Upper lobe of right lung (tissue), 1 donor: ENCODE results near the gene SSX2B. TPM values are rescaled to one million over a fixed set of nuclear protein-coding genes. Genes with fewer than 3 reads are reported as not detected.
"Not testable (repeated sequence)": the region's sequence is repeated elsewhere in the genome, so short reads cannot be mapped to it uniquely, and the experiment has no call there.

Source experiments
- ATAC-seq: fragments of 200-7000 bp; cut with Tn5 transposase; one replicate; pipeline ENCODE4 v1.9.1; 2020; ENCODE audit warnings: mild to moderate bottlenecking, moderate library complexity
- DNase-seq: peaks from one replicate; pipeline ENCODE4 v3.0.0-alpha.2; 2020
- H3K27ac ChIP-seq: fragments of 200-600 bp; one replicate; pipeline ENCODE4 v1.8.0; 2022
- H3K27me3 ChIP-seq: fragments of 200-600 bp; one replicate; pipeline ENCODE4 v1.8.0; 2022; ENCODE audit warnings: mild to moderate bottlenecking
- H3K36me3 ChIP-seq: fragments of 200-600 bp; one replicate; pipeline ENCODE4 v1.8.0; 2022
- H3K4me1 ChIP-seq: fragments of 200-600 bp; one replicate; pipeline ENCODE4 v1.8.0; 2022
- H3K4me3 ChIP-seq: fragments of 200-600 bp; one replicate; pipeline ENCODE4 v1.8.0; 2022; ENCODE audit warnings: mild to moderate bottlenecking
- H3K9me3 ChIP-seq: fragments of 200-600 bp; one replicate; pipeline ENCODE4 v1.8.0; 2022
- intact Hi-C: fragments of 100-400 bp; cut with DNase I; formaldehyde crosslinking; loops from one replicate; pipeline ENCODE4 v1.11.0; 2022
- long read RNA-seq: library from polyadenylated mRNA; unstranded; transcript quantifications from one replicate; pipeline ENCODE4 v2.0.0, GENCODE V29; 2021
- total RNA-seq: library from RNA; stranded (reverse); fragmentation: NEBNext Ultra II Directional; extraction: Animal tissue kit (Norgen Biotek cat#: 25700); gene quantifications from one replicate; pipeline ENCODE4 v1.2.1, GENCODE V29; 2021
- donor health status: DM: no; HTN: yes; CAD: no; lungs with severe emphysema.

Gene SSX2B, protein sequence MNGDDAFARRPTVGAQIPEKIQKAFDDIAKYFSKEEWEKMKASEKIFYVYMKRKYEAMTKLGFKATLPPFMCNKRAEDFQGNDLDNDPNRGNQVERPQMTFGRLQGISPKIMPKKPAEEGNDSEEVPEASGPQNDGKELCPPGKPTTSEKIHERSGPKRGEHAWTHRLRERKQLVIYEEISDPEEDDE
- not detected for total RNA-seq
- long read RNA-seq: 0 reads

DNA sequence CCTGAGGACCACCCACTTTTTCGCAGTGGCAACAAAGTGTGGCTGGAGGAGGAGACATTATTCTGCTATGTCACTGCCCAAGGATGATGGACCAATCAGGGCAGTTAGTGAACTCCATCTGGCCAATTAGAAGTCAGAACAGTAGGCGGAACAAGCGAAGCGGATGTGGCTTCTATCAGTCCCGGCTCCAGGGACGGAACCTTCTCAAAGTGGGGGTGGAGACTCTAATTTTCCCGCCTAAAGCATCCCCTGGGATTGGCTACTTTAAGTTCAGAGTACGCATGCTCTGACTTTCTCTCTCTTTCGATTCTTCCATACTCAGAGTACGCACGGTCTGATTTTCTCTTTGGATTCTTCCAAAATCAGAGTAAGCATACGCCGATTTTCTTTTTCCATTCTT is at the start of gene SSX2B:
TSS of gene SSX2B (plus strand) at position 301 of the 400 bp plus-strand sequence. CDS start 1,429 bp downstream, outside the sequence.
- DNase-seq, intact Hi-C loops, H3K4me1 ChIP-seq, H3K27ac ChIP-seq, H3K36me3 ChIP-seq, ATAC-seq, H3K9me3 ChIP-seq, H3K27me3 ChIP-seq, H3K4me3 ChIP-seq: not testable (repeated sequence)

GRCh38 chrX:52707078-52707477 is 44.0 kb upstream of the SSX2B start, which contains the start of gene SSX2:
SSX2 (minus strand) TSS chrX:52707178; CDS start chrX:52705749, 1,429 bp downstream.
- DNase-seq, H3K9me3 ChIP-seq, ATAC-seq, H3K36me3 ChIP-seq, H3K27me3 ChIP-seq, H3K4me3 ChIP-seq, intact Hi-C loops, H3K27ac ChIP-seq, H3K4me1 ChIP-seq: not testable (repeated sequence)

DNA sequence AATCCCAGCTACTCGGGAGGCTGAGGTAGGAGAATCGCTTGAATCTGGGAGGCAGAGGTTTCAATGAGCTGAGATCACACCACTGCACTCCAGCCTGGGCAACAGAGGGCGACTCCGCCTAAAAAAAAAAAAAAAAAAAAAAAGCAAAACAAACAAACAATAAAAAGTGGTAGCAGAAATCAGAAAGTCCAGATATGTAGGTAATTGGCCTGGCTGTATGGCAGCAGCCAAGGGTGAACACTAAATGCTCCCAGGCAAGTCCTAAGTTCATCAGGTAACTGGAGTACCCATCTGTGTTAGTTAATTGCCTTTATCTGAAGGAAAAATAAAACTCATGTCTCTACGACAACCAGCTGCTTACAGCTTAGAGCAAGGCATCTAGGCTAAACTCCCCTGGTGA is 14.9 kb downstream of the SSX2B start:
- H3K27me3 ChIP-seq, H3K27ac ChIP-seq, DNase-seq, H3K4me1 ChIP-seq, intact Hi-C loops, H3K9me3 ChIP-seq, ATAC-seq, H3K36me3 ChIP-seq, H3K4me3 ChIP-seq: not testable (repeated sequence)

- H3K27me3 ChIP-seq, ATAC-seq, H3K4me1 ChIP-seq, DNase-seq, H3K36me3 ChIP-seq, H3K27ac ChIP-seq, H3K4me3 ChIP-seq, H3K9me3 ChIP-seq, intact Hi-C loops: not testable (repeated sequence)
Observed at GRCh38 chrX:52773504-52773903, 22.5 kb downstream of the SSX2B start.

DNA sequence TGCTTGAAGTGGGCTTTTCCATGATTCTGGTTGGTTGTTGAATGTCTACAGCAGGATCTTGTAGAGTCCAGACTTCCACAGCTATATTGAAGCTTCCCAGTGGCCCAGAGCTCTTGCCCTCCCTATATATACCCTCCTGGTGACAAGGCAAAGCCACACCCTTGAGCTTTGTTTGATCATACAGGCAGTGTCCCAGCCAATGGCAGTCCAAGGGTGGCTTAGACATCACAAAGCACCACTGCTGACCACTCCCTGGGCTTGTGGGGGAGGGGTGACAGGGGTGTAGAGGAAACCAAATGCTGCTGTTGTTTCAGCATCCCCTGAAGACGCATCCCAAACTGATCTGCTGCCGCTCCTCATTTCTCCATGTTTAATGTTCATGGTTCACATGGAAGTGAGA is 46.3 kb downstream of the SSX2B start, which contains the start of gene SPANXN5:
TSS of gene SPANXN5 (minus strand) at position 101 of the 400 bp plus-strand sequence. CDS start at position 22, 79 bp downstream.
- not testable (repeated sequence) for H3K9me3 ChIP-seq, H3K27me3 ChIP-seq

DNA sequence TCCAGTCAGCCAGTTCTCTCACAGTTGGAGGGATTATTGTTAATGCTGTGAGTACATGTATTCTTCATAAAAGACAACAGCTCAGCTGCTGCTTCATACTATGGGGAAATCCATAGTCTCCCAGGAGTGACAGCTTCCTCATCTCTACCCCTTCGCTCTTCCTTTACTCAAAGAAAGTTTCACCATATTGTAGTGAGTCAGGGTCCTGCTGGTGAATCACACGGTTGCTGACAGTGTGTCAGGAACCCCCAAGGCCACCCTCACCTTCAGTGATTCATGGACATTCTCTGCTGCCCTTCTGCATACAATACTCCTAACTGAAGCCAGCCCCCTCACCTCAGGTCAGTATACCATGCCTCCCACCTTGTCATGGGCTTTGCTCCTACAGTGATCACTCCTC is 53.8 kb downstream of the SSX2B start:
- H3K27ac ChIP-seq, H3K4me3 ChIP-seq, ATAC-seq, intact Hi-C loops, H3K27me3 ChIP-seq, H3K4me1 ChIP-seq, H3K36me3 ChIP-seq, DNase-seq, H3K9me3 ChIP-seq: not testable (repeated sequence)

More for the DNA sequence above, 46.3 kb downstream of the SSX2B start, which contains the start of gene SPANXN5:
- intact Hi-C loops, ATAC-seq, H3K4me3 ChIP-seq, H3K4me1 ChIP-seq, H3K27ac ChIP-seq, H3K36me3 ChIP-seq, DNase-seq: not testable (repeated sequence)

Other genes with a start within 250 kb of the SSX2B start
- 1.2 TPM for gene XAGE1B, start 234.2 kb upstream of the SSX2B start, total RNA-seq
- not detected for gene SSX7, start 96.4 kb upstream of the SSX2B start, total RNA-seq
- gene SSX2, start 44.1 kb upstream of the SSX2B start, total RNA-seq: not detected
- not detected for gene SPANXN5, start 46.2 kb downstream of the SSX2B start, total RNA-seq
- gene XAGE5, start 60.0 kb downstream of the SSX2B start, total RNA-seq: not detected
- not detected for gene XAGE3, start 116.8 kb downstream of the SSX2B start, total RNA-seq
- gene FAM156B, start 146.1 kb downstream of the SSX2B start, total RNA-seq: 11.9 TPM
- gene FAM156A, start 207.3 kb downstream of the SSX2B start, total RNA-seq: 23.3 TPM